Brain pericyte (primary cell): Measurements from ENCODE around the gene OCSTAMP.

Experiments used
- DNase-seq: peaks from one replicate; pipeline ENCODE4 v3.0.0-alpha.2; 2012; ENCODE audit warnings: low read depth, low spot score

OCSTAMP gene, protein sequence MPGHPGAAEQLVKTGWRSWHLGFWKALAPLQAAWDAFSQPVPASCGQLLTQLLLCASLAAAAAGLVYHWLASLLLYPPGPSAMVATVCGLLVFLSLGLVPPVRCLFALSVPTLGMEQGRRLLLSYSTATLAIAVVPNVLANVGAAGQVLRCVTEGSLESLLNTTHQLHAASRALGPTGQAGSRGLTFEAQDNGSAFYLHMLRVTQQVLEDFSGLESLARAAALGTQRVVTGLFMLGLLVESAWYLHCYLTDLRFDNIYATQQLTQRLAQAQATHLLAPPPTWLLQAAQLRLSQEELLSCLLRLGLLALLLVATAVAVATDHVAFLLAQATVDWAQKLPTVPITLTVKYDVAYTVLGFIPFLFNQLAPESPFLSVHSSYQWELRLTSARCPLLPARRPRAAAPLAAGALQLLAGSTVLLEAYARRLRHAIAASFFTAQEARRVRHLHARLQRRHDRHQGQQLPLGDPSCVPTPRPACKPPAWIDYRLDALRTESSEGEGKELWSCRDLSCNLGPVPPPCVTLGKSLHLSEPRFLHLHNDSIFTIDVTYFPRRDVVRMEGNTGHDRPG

GRCh38 chr20:46550461-46550860 is at the start of gene OCSTAMP:
Gene OCSTAMP (minus strand): TSS chr20:46550654. CDS start chr20:46550560, 94 bp downstream.
- no peak for DNase-seq

DNA sequence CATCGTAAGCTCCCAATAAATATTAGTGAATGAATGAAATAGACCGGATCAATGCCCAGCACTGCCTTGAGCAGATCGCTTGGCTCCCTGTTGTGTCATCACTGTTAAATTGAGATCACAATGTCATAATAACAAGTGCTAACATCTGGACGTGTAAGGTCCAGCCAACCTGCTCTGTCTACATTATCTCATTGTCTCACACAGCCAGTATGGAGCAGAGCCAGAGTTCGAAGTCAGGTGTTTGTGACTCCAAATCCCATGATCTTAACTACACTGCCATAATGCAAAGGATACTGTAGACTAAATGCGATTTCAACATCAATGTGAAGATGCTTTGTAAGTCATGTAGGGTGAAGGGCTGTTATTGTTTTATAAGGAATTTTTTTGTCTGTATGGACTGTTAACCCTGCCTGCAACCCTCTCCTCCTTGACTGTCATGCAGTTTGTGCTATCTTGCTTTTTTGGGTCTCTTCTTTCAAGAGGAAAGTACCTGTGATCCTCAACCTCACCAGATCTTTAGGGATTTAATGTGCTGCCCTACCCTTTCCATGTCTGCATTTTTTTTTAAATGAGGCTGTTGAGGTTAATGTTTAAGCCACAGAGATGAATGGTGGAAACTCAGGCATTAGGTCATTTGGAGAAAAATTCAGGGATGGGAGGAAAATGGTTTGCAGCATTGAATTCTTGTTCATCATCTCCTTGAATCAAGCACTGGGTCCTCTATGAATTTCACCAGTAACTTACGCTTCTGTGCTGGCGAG is 49.0 kb upstream of the OCSTAMP start:
- no peak for DNase-seq

- DNase-seq: no peak
Observed at GRCh38 chr20:46595933-46596332, 45.5 kb upstream of the OCSTAMP start.

DNA sequence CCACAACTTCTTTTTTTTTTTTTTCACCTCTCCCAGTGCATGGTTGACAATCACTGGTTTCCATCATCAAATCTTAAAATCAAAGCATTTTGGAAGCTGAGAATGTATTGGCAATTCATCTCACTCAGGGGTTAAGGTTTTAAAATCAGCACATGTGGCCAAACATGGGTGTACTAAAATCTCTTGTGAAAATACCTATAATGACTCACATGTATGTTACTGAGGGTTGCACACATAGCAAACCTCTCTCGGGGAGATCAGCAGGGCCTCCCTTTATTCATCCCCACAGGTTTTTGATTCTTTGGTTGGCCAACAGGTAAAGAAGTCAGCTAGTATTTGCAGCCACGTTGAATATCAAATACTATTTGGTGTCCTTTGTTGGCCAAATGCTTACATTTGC is 44.3 kb upstream of the OCSTAMP start:
- DNase-seq: no peak

- no peak for DNase-seq
Observed at GRCh38 chr20:46592580-46593362, 42.3 kb upstream of the OCSTAMP start.

GRCh38 chr20:46590443-46590842 is 40.0 kb upstream of the OCSTAMP start:
- no peak for DNase-seq

DNA sequence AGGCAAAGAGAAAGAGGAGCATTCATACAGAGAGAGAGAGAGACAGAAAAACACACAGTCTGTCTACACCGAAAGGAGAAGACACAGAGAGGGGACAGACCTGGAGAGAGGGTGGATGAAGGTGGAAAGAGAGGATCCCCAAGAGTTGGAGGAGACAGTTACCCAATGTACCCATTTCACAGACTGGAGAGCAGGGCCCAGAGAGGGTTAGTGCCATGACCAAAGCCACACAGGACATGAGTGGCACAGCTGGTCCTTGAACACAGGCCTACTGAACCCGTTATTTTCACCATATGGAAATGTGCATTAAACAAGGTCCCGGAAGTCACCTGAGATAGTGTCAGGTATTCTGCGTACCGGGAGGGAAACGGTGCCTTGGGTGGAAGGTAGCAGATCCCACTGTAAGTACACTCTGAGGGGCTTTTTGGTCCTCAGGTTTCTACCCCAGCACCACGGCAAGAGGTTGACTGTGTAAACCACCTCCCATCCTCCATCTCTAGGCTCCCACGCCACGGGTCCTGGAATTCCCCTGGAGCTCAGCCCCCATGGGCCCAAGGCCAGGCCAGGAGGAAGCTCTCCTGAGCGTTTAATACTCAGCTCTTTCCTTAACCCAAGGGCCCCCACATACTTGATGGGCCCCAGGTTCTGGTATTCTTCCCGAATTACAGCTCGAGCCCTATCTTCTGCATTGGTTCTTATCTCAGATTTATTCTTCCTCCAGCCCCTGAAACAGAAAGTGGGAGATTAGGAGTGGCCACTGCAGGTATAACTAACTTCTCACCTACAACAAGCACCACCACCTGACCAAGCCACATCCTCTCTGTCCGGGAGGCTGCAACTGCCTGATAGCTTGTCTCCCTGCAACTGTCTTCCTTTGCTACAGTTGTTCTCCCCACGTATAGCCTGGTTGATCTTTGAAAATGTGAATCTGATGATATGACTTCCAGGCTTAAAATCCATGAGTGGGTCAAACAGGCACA is 38.4 kb upstream of the OCSTAMP start:
- DNase-seq: no peak

DNA sequence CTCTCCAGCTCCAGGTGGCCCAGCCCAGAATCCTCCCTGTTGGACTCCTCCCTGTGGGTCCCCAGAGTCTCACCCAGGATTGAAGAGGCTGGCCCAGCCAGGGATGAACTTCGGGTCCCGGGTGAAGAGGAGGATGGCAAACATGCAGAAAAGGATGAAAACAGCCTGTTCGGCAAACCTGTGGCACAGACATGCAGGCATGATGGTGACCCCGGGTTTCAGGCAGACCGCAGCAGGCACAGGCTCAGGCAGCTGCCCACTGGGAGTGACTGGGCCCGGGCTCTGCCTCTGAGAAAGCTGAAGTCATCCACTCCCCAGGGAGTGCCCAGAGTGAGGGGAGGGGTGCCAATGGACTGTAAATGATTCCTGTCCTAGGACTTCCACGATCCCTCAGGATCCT is 37.5 kb upstream of the OCSTAMP start:
- DNase-seq: no peak

- DNase-seq: no peak
Observed at GRCh38 chr20:46586724-46587123, 36.3 kb upstream of the OCSTAMP start.

DNA sequence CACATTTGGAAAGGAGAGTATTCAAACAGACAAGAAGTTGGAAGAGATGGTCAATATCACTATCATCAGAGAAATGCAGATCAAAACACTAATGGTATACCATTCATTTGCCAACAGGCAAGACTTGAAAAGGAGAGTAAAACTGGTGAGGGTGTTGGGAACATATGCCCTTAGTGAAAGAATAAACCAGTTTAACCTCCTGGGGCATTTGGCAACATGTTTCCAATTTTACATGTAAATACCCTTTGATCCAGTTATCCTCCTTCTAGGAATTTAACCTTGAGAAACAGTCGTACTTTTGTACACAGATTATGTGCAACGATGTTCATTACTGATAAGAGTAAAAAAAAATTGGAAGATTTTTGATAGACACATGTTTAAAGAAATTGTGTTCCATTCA is 34.1 kb upstream of the OCSTAMP start:
- no peak for DNase-seq

DNA sequence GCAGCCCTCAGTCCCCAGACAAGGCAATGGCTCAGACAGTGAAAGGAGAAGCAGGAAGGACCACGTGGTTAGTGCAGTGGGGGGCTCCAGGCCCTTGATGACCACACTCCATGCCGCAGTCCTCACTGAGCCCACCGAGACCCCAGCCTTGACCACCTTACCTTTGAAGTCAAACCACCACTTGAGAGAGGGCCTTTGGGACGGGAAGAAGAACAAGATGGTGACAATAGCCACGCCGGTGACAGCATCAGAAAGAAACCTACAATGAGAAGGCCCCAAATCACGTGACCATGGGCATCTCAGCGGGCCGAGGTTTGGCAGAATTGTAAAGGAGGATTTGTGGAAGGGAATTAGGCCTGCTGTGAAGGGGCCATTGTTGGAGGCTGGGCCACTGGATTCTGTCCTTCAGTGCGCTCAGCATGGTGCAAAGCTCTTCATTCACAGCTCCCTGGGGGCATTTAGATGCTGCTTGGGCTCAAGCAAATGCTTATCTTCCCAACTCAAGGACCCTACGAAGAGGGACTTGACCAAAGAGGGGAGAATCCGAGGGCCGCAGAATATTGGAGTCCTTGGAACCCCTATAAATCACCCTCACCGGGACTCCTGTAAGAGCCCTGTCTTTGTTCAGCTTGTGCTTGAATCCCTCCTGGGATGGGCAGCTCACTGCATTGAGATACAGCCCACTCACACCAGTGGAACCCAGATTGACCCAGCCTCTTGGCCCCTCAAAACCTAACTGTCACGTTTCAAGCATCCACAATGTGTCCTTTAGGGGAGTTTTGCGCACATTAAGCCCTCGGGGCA is 33.2 kb upstream of the OCSTAMP start:
- DNase-seq: no peak

- DNase-seq: no peak
Observed at GRCh38 chr20:46582648-46583047, 32.2 kb upstream of the OCSTAMP start.

GRCh38 chr20:46581391-46581790 is 30.9 kb upstream of the OCSTAMP start:
- no peak for DNase-seq

DNA sequence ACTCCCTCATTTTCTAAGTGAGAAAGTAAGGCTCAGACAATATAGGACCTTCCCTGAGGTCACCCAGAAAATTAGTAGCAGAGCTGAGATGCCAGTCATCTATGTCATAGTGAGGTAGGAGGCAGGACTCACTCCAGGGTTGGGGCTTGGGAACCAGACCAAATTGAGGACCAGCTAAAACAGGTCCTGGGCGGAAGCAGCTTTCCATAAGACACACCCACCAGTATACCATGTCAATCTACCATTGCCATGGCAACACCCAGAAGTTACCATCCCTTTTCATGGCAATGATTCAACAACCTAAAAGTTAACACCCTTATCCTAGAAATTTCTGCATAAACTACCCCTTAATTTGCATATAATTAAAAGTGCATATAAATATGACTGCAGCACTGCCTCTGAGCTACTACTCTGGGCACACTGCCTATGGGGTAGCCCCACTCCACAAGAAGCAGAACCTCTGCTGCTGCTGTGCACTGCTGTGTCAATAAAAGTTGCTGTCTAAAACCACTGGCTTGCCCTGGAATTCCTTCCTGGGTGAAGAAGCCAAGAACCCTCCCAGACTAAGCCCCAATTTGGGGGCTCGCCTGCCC is 30.3 kb upstream of the OCSTAMP start:
- DNase-seq: no peak

DNA sequence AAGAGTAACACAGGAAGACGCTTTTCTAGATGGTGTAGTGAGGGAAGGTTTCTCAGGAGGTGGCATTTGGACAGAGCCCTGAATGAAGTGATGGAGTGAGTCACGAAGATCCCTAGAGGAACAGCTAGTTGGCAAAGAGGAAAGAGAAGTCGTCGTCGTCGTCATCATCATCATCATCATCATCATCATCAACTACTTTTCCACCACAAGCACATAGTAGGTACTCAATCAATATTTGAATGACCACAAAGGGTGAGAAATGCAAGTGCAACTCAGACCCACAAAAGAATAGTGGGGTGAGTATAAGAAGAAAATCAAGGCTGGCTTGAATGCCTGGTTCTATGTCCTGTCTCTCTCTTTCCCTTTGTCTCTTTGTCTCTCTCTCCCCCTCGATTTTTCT is 28.3 kb upstream of the OCSTAMP start:
- DNase-seq: no peak

GRCh38 chr20:46576774-46577395 is 26.4 kb upstream of the OCSTAMP start:
- DNase-seq: no peak

DNA sequence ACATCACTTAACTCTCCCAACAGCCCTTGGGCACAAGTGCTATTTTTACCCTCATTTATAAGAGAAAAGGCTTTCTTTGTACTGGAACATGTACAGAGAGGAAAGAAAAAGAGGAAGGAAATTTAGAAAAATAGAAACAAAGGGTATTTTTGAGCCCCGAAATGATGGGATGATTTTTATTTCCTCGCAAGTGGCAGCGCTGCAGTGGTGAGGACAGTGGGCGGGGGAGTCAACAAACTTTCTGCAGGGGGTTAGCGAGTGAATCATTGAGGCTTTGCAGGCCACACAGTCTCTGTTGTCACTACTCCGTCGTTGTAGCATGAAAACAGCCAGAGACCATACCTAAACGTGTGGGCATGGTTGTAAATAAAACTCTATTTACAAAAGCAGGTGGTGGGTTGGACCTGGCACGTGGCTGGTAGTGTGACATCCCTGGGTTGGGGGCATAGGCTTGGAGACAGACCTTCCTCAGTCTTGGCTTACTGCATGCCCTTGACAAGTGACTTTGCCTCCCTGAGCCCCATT is 25.5 kb upstream of the OCSTAMP start:
- DNase-seq: no peak

- no peak for DNase-seq
Observed at GRCh38 chr20:46575394-46575793, 24.9 kb upstream of the OCSTAMP start.
